WI38 (cell line): ENCODE results near the gene LMF1.

Experiments used
- H3K4me3 ChIP-seq: 2 replicates; pipeline ENCODE4 v1.5.1; 2011; ENCODE audit warnings: low read depth, mild to moderate bottlenecking, control low read depth, low read length
- CTCF ChIP-seq: IDR thresholded peaks from 2 replicates; pipeline ENCODE4 v1.5.1; 2012; ENCODE audit warnings: low read depth, mild to moderate bottlenecking, control low read depth, low read length

LMF1 gene

GRCh38 chr16:856811-857210 is 114.0 kb downstream of the LMF1 start:
- no peak for TF ChIP-seq CTCF

GRCh38 chr16:856101-856500 is 114.7 kb downstream of the LMF1 start:
- H3K4me3 ChIP-seq = no peak overlapping the region
- TF ChIP-seq CTCF = no peak

More at GRCh38 chr16:856811-857210, 114.0 kb downstream of the LMF1 start:
- H3K4me3 ChIP-seq = no peak overlapping the region

- no peak for TF ChIP-seq CTCF
- H3K4me3 ChIP-seq = no peak overlapping the region
Observed at GRCh38 chr16:855471-855870, 115.3 kb downstream of the LMF1 start.

- TF ChIP-seq CTCF = no peak
- H3K4me3 ChIP-seq = no peak overlapping the region
Observed at GRCh38 chr16:854808-855410, 115.9 kb downstream of the LMF1 start.

- no peak for TF ChIP-seq CTCF
Observed at GRCh38 chr16:853981-854807, 116.6 kb downstream of the LMF1 start.

GRCh38 chr16:853306-853705 is 117.5 kb downstream of the LMF1 start:
- TF ChIP-seq CTCF = no peak
- H3K4me3 ChIP-seq = no peak overlapping the region

More at GRCh38 chr16:853981-854807, 116.6 kb downstream of the LMF1 start:
- H3K4me3 ChIP-seq = no peak overlapping the region
